Fibroblast of skin of right quadriceps (primary cell): ENCODE results near the gene PCDHGA6.

ENCODE experiments used
- DNase-seq: peaks from one replicate; pipeline ENCODE4 v3.0.0-alpha.2; 2013

PCDHGA6 gene

GRCh38 chr5:141422742-141423291, 49.1 kb downstream of the PCDHGA6 start:
- DNase-seq, result no peak

- no peak for DNase-seq
Observed at GRCh38 chr5:141427783-141428426, 54.2 kb downstream of the PCDHGA6 start.
